ENCODE measurements around the gene KRI1. TPM values are rescaled to one million over a fixed set of nuclear protein-coding genes. Genes with fewer than 3 reads are reported as not detected.
A peak's percentile ranks its signal among the peaks of the same experiment; 100 is the strongest.
"Not testable (repeated sequence)": the region's sequence is repeated elsewhere in the genome, so short reads cannot be mapped to it uniquely, and the experiment has no call there.

The KRI1 gene
- total RNA-seq, 1 experiment from 2014 or later: 24.5 TPM

- ChIA-PET POLR2A (ENCODE audit: unreplicated experiment) (no interaction called here), CTCF (interaction anchor here (1.2 kb wide), 1 partner anchor 129 kb away, joined by 3 read pairs; no protein-coding TSS in a partner anchor)
- Histone ChIP-seq H3K4me1 (replicated peaks; ENCODE audit: insufficient read depth) (no peaks in the 10 kb centered on the region), H3K9me2 (ENCODE audit: insufficient read depth) (no peaks in the 10 kb centered on the region), H3K27ac (no peak overlapping the region), H2AFZ (no peak overlapping the region), H3K4me2 (no peak overlapping the region), H3F3A (ENCODE audit: insufficient read depth, low read depth) (peaks cover 13% of the 10 kb centered on the region; the same call in 1 of the 2 replicates), H3K79me2 (ENCODE audit: low read depth) (no peaks in the 10 kb centered on the region), H3K27me3 (ENCODE audit: insufficient read depth, low read depth) (no peaks in the 10 kb centered on the region), H3K36me3 (ENCODE audit: low read depth) (no peaks in the 10 kb centered on the region), H3K4me3 (no peak overlapping the region), H4K20me1 (ENCODE audit: insufficient read depth) (no peaks in the 10 kb centered on the region), H3K9me3 (ENCODE audit: insufficient read depth, low read depth) (no peaks in the 10 kb centered on the region)
- no TSS peak for BruUV-seq (replicated peaks)
- no peak for TF ChIP-seq CTCF (conservative IDR thresholded peaks at IDR 0.05)
- TF ChIP-seq EZH2 (IDR thresholded peaks at IDR 0.05; ENCODE audit: low read depth): no peak
- intact Hi-C loops (cut with micrococcal nuclease; ENCODE audit: unreplicated experiment): no loop called here
- peak in 1 of 2 experiments; percentile 69 for DNase-seq
Measured at GRCh38 chr19:10533646-10534386, 32.0 kb downstream of the KRI1 start.

- ChIA-PET CTCF (no interaction called here), POLR2A (ENCODE audit: unreplicated experiment) (no interaction called here)
- Histone ChIP-seq H3K27ac (no peak overlapping the region), H3K9me2 (ENCODE audit: insufficient read depth) (no peaks in the 10 kb centered on the region), H3K27me3 (ENCODE audit: insufficient read depth, low read depth) (no peaks in the 10 kb centered on the region), H3K9me3 (ENCODE audit: insufficient read depth, low read depth) (no peaks in the 10 kb centered on the region), H3F3A (ENCODE audit: insufficient read depth, low read depth) (peaks cover 5% of the 10 kb centered on the region; the same call in 1 of the 2 replicates), H2AFZ (no peak overlapping the region), H3K79me2 (ENCODE audit: low read depth) (no peaks in the 10 kb centered on the region), H3K4me3 (no peak overlapping the region), H3K36me3 (ENCODE audit: low read depth) (no peaks in the 10 kb centered on the region), H3K4me1 (replicated peaks; ENCODE audit: insufficient read depth) (no peaks in the 10 kb centered on the region), H4K20me1 (ENCODE audit: insufficient read depth) (no peaks in the 10 kb centered on the region), H3K4me2 (no peak overlapping the region)
- no peak for DNase-seq
- BruUV-seq (replicated peaks): no TSS peak
- TF ChIP-seq EZH2 (IDR thresholded peaks at IDR 0.05; ENCODE audit: low read depth) (no peak), CTCF (conservative IDR thresholded peaks at IDR 0.05) (no peak)
- intact Hi-C loops (cut with micrococcal nuclease; ENCODE audit: unreplicated experiment): no loop called here
Measured at GRCh38 chr19:10532457-10532856, 33.4 kb downstream of the KRI1 start.

GRCh38 chr19:10526887-10527286 is 38.9 kb downstream of the KRI1 start:
- CTCF ChIA-PET; H3K36me3 ChIP-seq (ENCODE audit: low read depth); H4K20me1 ChIP-seq (ENCODE audit: insufficient read depth); BruUV-seq (replicated peaks); POLR2A ChIA-PET (ENCODE audit: unreplicated experiment); H3K9me3 ChIP-seq (ENCODE audit: insufficient read depth, low read depth); H3K4me1 ChIP-seq (replicated peaks; ENCODE audit: insufficient read depth); H3K4me2 ChIP-seq; H3K79me2 ChIP-seq (ENCODE audit: low read depth); H3K4me3 ChIP-seq; H2AFZ ChIP-seq; H3F3A ChIP-seq (ENCODE audit: insufficient read depth, low read depth); H3K9me2 ChIP-seq (ENCODE audit: insufficient read depth); intact Hi-C loops (cut with micrococcal nuclease; ENCODE audit: unreplicated experiment); H3K27ac ChIP-seq; DNase-seq; H3K27me3 ChIP-seq (ENCODE audit: insufficient read depth, low read depth): not testable (repeated sequence)

- CTCF ChIA-PET: no interaction called here
- Histone ChIP-seq H3F3A (ENCODE audit: insufficient read depth, low read depth) (peaks cover 5% of the 10 kb centered on the region), H3K27me3 (ENCODE audit: insufficient read depth, low read depth) (no peaks in the 10 kb centered on the region), H4K20me1 (ENCODE audit: insufficient read depth) (no peaks in the 10 kb centered on the region), H3K79me2 (ENCODE audit: low read depth) (no peaks in the 10 kb centered on the region), H3K27ac (no peak overlapping the region), H3K9me2 (ENCODE audit: insufficient read depth) (no peaks in the 10 kb centered on the region), H3K4me3 (no peak overlapping the region), H3K36me3 (ENCODE audit: low read depth) (no peaks in the 10 kb centered on the region), H3K4me1 (replicated peaks; ENCODE audit: insufficient read depth) (peaks cover 9% of the 10 kb centered on the region), H3K4me2 (no peak overlapping the region), H2AFZ (no peak overlapping the region), H3K9me3 (ENCODE audit: insufficient read depth, low read depth) (no peaks in the 10 kb centered on the region)
- no peak for TF ChIP-seq CTCF (conservative IDR thresholded peaks at IDR 0.05)
- TF ChIP-seq EZH2 (IDR thresholded peaks at IDR 0.05; ENCODE audit: low read depth): no peak
- no peak for DNase-seq
- intact Hi-C loops (cut with micrococcal nuclease; ENCODE audit: unreplicated experiment): no loop called here
- BruUV-seq (replicated peaks): no TSS peak
- POLR2A ChIA-PET (ENCODE audit: unreplicated experiment): no interaction called here
Measured at GRCh38 chr19:10525636-10526035, 40.2 kb downstream of the KRI1 start.
